IMR-90 (cell line): ENCODE results near the gene PPP1R3E.

Experiments
- BHLHE40 ChIP-seq: fragments of 150-350 bp; IDR thresholded peaks from 2 replicates; pipeline ENCODE4 v1.6.1; 2016; ENCODE audit warnings: mild to moderate bottlenecking, low read depth, low read length
- FOS ChIP-seq: fragments of 150-350 bp; IDR thresholded peaks from 2 replicates; pipeline ENCODE4 v1.6.1; 2016; ENCODE audit warnings: low read depth, low read length
- MAFK ChIP-seq: IDR thresholded peaks from 2 replicates; pipeline ENCODE4 v1.6.1; 2012; ENCODE audit warnings: low read depth, low read length, improper control_type of control experiment
- MXI1 ChIP-seq: IDR thresholded peaks from 2 replicates; pipeline ENCODE4 v1.6.1; 2012; ENCODE audit warnings: low read depth, mild to moderate bottlenecking, low read length, moderate library complexity, borderline replicate concordance
- POLR2A ChIP-seq: IDR thresholded peaks from 2 replicates; pipeline ENCODE4 v1.6.1; 2012; ENCODE audit warnings: mild to moderate bottlenecking, low read depth, low read length
- RAD21 ChIP-seq: IDR thresholded peaks from 2 replicates; pipeline ENCODE4 v1.6.1; 2012; ENCODE audit warnings: low read length, improper control_type of control experiment
- RCOR1 ChIP-seq: IDR thresholded peaks from 2 replicates; pipeline ENCODE4 v1.6.1; 2012; ENCODE audit warnings: mild to moderate bottlenecking, low read length, improper control_type of control experiment; ENCODE audit not compliant: insufficient replicate concordance
- RFX5 ChIP-seq: IDR thresholded peaks from 2 replicates; pipeline ENCODE4 v1.8.0; 2012; ENCODE audit warnings: low read depth, mild to moderate bottlenecking, low read length, moderate library complexity
- SMC3 ChIP-seq: fragments of 150-350 bp; IDR thresholded peaks from 2 replicates; pipeline ENCODE4 v1.6.1; 2016; ENCODE audit warnings: low read depth, mild to moderate bottlenecking, antibody characterized with exemption, low read length, moderate library complexity
- TF ChIP-seq, protein P1 (sequence below): conservative IDR thresholded peaks from 2 replicates; pipeline ENCODE4 v1.5.1; 2012; ENCODE audit warnings: mild to moderate bottlenecking, low read depth, low read length, improper control_type of control experiment
- TF ChIP-seq, protein P2 (sequence below): fragments of 150-350 bp; IDR thresholded peaks from 2 replicates; pipeline ENCODE4 v1.6.1; 2016; ENCODE audit warnings: low read depth, mild to moderate bottlenecking, low read length, moderate library complexity, borderline replicate concordance

DNA sequence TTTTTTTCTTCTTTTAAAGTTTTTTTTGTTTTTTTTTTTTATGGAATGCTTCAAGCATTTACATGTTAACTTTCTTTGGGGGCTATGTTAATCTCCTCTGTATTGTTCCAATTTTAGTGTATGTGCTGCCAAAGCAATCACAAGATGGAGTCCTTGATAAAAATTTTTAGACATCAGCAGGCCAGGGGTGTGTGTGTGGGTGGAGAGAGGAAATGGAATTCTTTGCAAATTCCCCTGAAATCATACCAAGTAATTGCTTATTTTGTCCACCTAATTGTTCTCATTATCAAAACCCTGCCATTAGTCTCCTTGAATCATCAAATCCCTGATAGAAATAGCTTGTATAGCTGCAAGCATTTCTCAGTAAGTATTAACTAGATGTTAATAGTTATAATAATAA, 43.2 kb downstream of the PPP1R3E start:
- TF ChIP-seq, protein P1, sequence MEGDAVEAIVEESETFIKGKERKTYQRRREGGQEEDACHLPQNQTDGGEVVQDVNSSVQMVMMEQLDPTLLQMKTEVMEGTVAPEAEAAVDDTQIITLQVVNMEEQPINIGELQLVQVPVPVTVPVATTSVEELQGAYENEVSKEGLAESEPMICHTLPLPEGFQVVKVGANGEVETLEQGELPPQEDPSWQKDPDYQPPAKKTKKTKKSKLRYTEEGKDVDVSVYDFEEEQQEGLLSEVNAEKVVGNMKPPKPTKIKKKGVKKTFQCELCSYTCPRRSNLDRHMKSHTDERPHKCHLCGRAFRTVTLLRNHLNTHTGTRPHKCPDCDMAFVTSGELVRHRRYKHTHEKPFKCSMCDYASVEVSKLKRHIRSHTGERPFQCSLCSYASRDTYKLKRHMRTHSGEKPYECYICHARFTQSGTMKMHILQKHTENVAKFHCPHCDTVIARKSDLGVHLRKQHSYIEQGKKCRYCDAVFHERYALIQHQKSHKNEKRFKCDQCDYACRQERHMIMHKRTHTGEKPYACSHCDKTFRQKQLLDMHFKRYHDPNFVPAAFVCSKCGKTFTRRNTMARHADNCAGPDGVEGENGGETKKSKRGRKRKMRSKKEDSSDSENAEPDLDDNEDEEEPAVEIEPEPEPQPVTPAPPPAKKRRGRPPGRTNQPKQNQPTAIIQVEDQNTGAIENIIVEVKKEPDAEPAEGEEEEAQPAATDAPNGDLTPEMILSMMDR = no peak
- TF ChIP-seq POLR2A (no peak), MAFK (no peak), RCOR1 (no peak), FOS (no peak), MXI1 (no peak), SMC3 (no peak), BHLHE40 (no peak), RFX5 (no peak), RAD21 (no peak)
- TF ChIP-seq, protein P2, sequence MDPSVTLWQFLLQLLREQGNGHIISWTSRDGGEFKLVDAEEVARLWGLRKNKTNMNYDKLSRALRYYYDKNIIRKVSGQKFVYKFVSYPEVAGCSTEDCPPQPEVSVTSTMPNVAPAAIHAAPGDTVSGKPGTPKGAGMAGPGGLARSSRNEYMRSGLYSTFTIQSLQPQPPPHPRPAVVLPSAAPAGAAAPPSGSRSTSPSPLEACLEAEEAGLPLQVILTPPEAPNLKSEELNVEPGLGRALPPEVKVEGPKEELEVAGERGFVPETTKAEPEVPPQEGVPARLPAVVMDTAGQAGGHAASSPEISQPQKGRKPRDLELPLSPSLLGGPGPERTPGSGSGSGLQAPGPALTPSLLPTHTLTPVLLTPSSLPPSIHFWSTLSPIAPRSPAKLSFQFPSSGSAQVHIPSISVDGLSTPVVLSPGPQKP = no peak
